SH-SY5Y (cell line): ENCODE data around the gene MUC21.

ENCODE experiments used
- GATA2 ChIP-seq: IDR thresholded peaks from 2 replicates; pipeline ENCODE4 v1.6.1; 2011; ENCODE audit warnings: mild to moderate bottlenecking, low read depth, low read length
- GATA3 ChIP-seq: IDR thresholded peaks from 2 replicates; pipeline ENCODE4 v1.6.1; 2011; ENCODE audit warnings: low read depth, mild to moderate bottlenecking, low read length, moderate library complexity

- TF ChIP-seq GATA2 (no peak), GATA3 (no peak)
Measured at GRCh38 chr6:31033075-31033474, 49.6 kb downstream of the MUC21 start.
